Fibroblast of lung (primary cell): ENCODE results near the gene XPC. TPM values are rescaled to one million over a fixed set of nuclear protein-coding genes. Genes with fewer than 3 reads are reported as not detected.

Experiments used
- DNase-seq, 2 donors: peaks; one replicate each; pipeline versions ENCODE4 v3.0.0 to v3.0.0-alpha.2; 2010; ENCODE audit warnings: low read depth in 2 of 2
- H2AFZ ChIP-seq: 2 replicates; pipeline ENCODE4 v1.5.1; 2012; ENCODE audit warnings: low read length, control low read depth, inconsistent platforms
- H3K27ac ChIP-seq: 2 replicates; pipeline ENCODE4 v1.5.1; 2011; ENCODE audit warnings: low read length, control low read depth; ENCODE audit not compliant: insufficient read depth
- H3K27me3 ChIP-seq: 2 replicates; pipeline ENCODE4 v1.5.1; 2011; ENCODE audit warnings: mild to moderate bottlenecking, low read length; ENCODE audit not compliant: control insufficient read depth, insufficient read depth
- H3K36me3 ChIP-seq: 2 replicates; pipeline ENCODE4 v1.5.1; 2011; ENCODE audit warnings: low read length; ENCODE audit not compliant: control insufficient read depth, insufficient read depth
- H3K4me1 ChIP-seq: 2 replicates; pipeline ENCODE4 v1.5.1; 2011; ENCODE audit warnings: low read length; ENCODE audit not compliant: control insufficient read depth, insufficient read depth; ENCODE audit errors: extremely low read depth
- H3K4me2 ChIP-seq: 2 replicates; pipeline ENCODE4 v1.5.1; 2011; ENCODE audit warnings: low read length, control low read depth; ENCODE audit not compliant: insufficient read depth; ENCODE audit errors: extremely low read depth
- H3K4me3 ChIP-seq, 4 experiments: fragments of 200-600 bp in 1 of 4; sonication (generic) in 1 of 4; replicated peaks in 1 of 4; 2 replicates each; pipeline ENCODE4 v1.5.1; 2011 to 2016; ENCODE audit warnings: low read length in 4 of 4, low read depth in 3 of 4, mild to moderate bottlenecking in 3 of 4, control low read depth in 2 of 4, inconsistent platforms in 1 of 4, mixed read lengths in 1 of 4; ENCODE audit not compliant: insufficient read depth in 1 of 4; ENCODE audit errors: control extremely low read depth in 1 of 4
- H3K79me2 ChIP-seq: 2 replicates; pipeline ENCODE4 v1.5.1; 2012; ENCODE audit warnings: mild to moderate bottlenecking, low read length, inconsistent platforms; ENCODE audit not compliant: control insufficient read depth, insufficient read depth
- H3K9ac ChIP-seq: 2 replicates; pipeline ENCODE4 v1.5.1; 2011; ENCODE audit warnings: mild to moderate bottlenecking, low read length, control low read depth; ENCODE audit not compliant: insufficient read depth
- H3K9me3 ChIP-seq: 2 replicates; pipeline ENCODE4 v1.5.1; 2012; ENCODE audit warnings: low read depth, low read length; ENCODE audit not compliant: control insufficient read depth, insufficient read depth
- H4K20me1 ChIP-seq: 2 replicates; pipeline ENCODE4 v1.5.1; 2011; ENCODE audit warnings: low read length; ENCODE audit not compliant: control insufficient read depth, insufficient read depth; ENCODE audit errors: extremely low read depth
- CTCF ChIP-seq, 2 donors: IDR thresholded peaks in 1 of 2; conservative IDR thresholded peaks in 1 of 2; 1 replicate in 1 of 2; 2 replicates in 1 of 2; pipeline ENCODE4 v1.5.1; 2011 to 2012; ENCODE audit warnings: low read length in 2 of 2, control low read depth in 1 of 2, inconsistent platforms in 1 of 2, low read depth in 1 of 2, mild to moderate bottlenecking in 1 of 2
- EZH2 ChIP-seq: IDR thresholded peaks from 2 replicates; pipeline ENCODE4 v1.5.1; 2012; ENCODE audit warnings: low read length, control low read depth, mild to moderate bottlenecking; ENCODE audit errors: missing control alignments
- polyA plus RNA-seq, 2 donors: library from polyadenylated mRNA; depleted of rRNA in 1 of 2; stranded (reverse) in 1 of 2; unstranded in 1 of 2; fragments of >200 nt; gene quantifications; 2 replicates each; pipeline ENCODE4 v1.2.1, GENCODE V29; 2011 to 2012; ENCODE audit warnings: missing spikeins in 1 of 2
- total RNA-seq: library from RNA; depleted of rRNA; stranded (reverse); fragments of >200 nt; gene quantifications from 2 replicates; pipeline ENCODE4 v1.2.1, GENCODE V29; 2014

The XPC gene
- total and polyA plus RNA-seq, 2 donors (not counting 1 experiment from before 2014, with no cell fraction given), result 18.4 to 95.6 TPM

- peaks cover 30% of the 10 kb centered on the region for H3K79me2 ChIP-seq
- H3K4me2 ChIP-seq, result no peak overlapping the region
- H3K27me3 ChIP-seq, result no peaks in the 10 kb centered on the region
- peaks cover 3% of the 10 kb centered on the region for H3K36me3 ChIP-seq
- H3K9ac ChIP-seq, result no peak overlapping the region
- no peaks in the 10 kb centered on the region for H3K9me3 ChIP-seq
- no peak overlapping the region for H2AFZ ChIP-seq
- TF ChIP-seq EZH2 (no peak), CTCF (conservative IDR thresholded peaks at IDR 0.05 in 1 of 2, IDR thresholded peaks at IDR 0.05 in 1 of 2; ENCODE audit: low read depth in 1 of 2, low read length in 2 of 2) (no peak)
- no peaks in the 10 kb centered on the region for H3K4me1 ChIP-seq
- H4K20me1 ChIP-seq, result no peaks in the 10 kb centered on the region
- no peak overlapping the region for H3K4me3 ChIP-seq
- no peak overlapping the region for H3K27ac ChIP-seq
- DNase-seq, result no peak
Measured at GRCh38 chr3:14181253-14181652, 2.9 kb upstream of the XPC start.

GRCh38 chr3:14179795-14180194 is 1.4 kb upstream of the XPC start:
- peaks cover 3% of the 10 kb centered on the region for H3K36me3 ChIP-seq

GRCh38 chr3:14179114-14179465 is 689 bp upstream of the XPC start:
- Histone ChIP-seq H2AFZ (peak overlapping the region; percentile 72), H3K9ac (peak overlapping the region; percentile 76), H3K4me2 (peak overlapping the region; percentile 83), H4K20me1 (no peaks in the 10 kb centered on the region), H3K4me1 (peaks cover 2% of the 10 kb centered on the region), H3K27me3 (no peaks in the 10 kb centered on the region), H3K4me3 (peak overlapping the region; percentile 68 to 91 (median 76)), H3K79me2 (peaks cover 47% of the 10 kb centered on the region), H3K9me3 (no peaks in the 10 kb centered on the region), H3K36me3 (peaks cover 3% of the 10 kb centered on the region), H3K27ac (peak overlapping the region; percentile 98)
- DNase-seq, result no peak
- TF ChIP-seq CTCF (conservative IDR thresholded peaks at IDR 0.05 in 1 of 2, IDR thresholded peaks at IDR 0.05 in 1 of 2; ENCODE audit: low read depth in 1 of 2, low read length in 2 of 2), result no peak
- TF ChIP-seq EZH2, result no peak

More at GRCh38 chr3:14179795-14180194, 1.4 kb upstream of the XPC start:
- H3K4me3 ChIP-seq, result peak overlapping the region in 1 of 4 experiments; percentile 91
- no peaks in the 10 kb centered on the region for H3K9me3 ChIP-seq
- peaks cover 2% of the 10 kb centered on the region for H3K4me1 ChIP-seq
- TF ChIP-seq CTCF (conservative IDR thresholded peaks at IDR 0.05 in 1 of 2, IDR thresholded peaks at IDR 0.05 in 1 of 2; ENCODE audit: low read depth in 1 of 2, low read length in 2 of 2) (no peak), EZH2 (no peak)
- DNase-seq, result no peak
- H3K27ac ChIP-seq, result no peak overlapping the region
- H3K27me3 ChIP-seq, result no peaks in the 10 kb centered on the region
- H3K4me2 ChIP-seq, result peak overlapping the region; percentile 83
- H3K9ac ChIP-seq, result no peak overlapping the region
- no peaks in the 10 kb centered on the region for H4K20me1 ChIP-seq
- H3K79me2 ChIP-seq, result peaks cover 45% of the 10 kb centered on the region
- H2AFZ ChIP-seq, result no peak overlapping the region
